Keratinocyte (primary cell): Measurements from ENCODE around the gene BBS2.

Source experiments
- EZH2 ChIP-seq: IDR thresholded peaks from one replicate; pipeline ENCODE4 v1.6.1; 2012; ENCODE audit warnings: inconsistent platforms, mild to moderate bottlenecking, low read length, moderate library complexity
- TF ChIP-seq, protein P1 (sequence below), 3 experiments: IDR thresholded peaks in 1 of 3; conservative IDR thresholded peaks in 1 of 3; optimal IDR thresholded peaks in 1 of 3; 2 replicates in 2 of 3; 3 replicates in 1 of 3; pipeline versions ENCODE3 to v1.5.1; 2011; ENCODE audit warnings: low read length in 3 of 3, mild to moderate bottlenecking in 3 of 3, moderate library complexity in 2 of 3, control low read depth in 1 of 3, inconsistent platforms in 1 of 3; ENCODE audit not compliant: insufficient read depth in 2 of 3; ENCODE audit errors: extremely low read depth in 1 of 3

DNA sequence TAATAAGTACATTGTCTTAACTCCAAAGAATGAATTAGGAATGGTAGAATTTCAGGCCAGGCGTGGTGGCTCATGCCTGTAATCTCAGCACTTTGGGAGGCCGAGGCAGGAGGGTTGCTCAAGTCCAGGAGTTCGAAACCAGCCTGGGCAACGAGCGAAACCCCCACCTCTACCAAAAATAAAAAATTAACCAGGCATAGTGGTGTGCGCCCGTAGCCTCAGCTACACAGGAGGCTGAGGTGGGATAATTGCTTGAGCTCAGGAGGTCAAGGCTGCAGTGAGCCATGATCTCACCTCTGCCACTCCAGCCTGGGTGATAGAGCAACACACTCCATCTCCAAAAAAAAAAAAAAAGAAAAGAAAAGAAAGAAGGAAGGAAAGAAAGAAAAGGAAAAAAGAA, 18.5 kb upstream of the BBS2 start:
- TF ChIP-seq, protein P1, sequence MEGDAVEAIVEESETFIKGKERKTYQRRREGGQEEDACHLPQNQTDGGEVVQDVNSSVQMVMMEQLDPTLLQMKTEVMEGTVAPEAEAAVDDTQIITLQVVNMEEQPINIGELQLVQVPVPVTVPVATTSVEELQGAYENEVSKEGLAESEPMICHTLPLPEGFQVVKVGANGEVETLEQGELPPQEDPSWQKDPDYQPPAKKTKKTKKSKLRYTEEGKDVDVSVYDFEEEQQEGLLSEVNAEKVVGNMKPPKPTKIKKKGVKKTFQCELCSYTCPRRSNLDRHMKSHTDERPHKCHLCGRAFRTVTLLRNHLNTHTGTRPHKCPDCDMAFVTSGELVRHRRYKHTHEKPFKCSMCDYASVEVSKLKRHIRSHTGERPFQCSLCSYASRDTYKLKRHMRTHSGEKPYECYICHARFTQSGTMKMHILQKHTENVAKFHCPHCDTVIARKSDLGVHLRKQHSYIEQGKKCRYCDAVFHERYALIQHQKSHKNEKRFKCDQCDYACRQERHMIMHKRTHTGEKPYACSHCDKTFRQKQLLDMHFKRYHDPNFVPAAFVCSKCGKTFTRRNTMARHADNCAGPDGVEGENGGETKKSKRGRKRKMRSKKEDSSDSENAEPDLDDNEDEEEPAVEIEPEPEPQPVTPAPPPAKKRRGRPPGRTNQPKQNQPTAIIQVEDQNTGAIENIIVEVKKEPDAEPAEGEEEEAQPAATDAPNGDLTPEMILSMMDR (optimal IDR thresholded peaks at IDR 0.05 in 1 of 3, IDR thresholded peaks at IDR 0.05 in 1 of 3, conservative IDR thresholded peaks at IDR 0.05 in 1 of 3; ENCODE audit: extremely low read depth in 1 of 3, insufficient read depth in 2 of 3, low read length in 3 of 3), result no peak
- no peak for TF ChIP-seq EZH2
